Measurements from ENCODE around the gene SLC24A4.
"Not testable (repeated sequence)": the region's sequence is repeated elsewhere in the genome, so short reads cannot be mapped to it uniquely, and the experiment has no call there.

The SLC24A4 gene

DNA sequence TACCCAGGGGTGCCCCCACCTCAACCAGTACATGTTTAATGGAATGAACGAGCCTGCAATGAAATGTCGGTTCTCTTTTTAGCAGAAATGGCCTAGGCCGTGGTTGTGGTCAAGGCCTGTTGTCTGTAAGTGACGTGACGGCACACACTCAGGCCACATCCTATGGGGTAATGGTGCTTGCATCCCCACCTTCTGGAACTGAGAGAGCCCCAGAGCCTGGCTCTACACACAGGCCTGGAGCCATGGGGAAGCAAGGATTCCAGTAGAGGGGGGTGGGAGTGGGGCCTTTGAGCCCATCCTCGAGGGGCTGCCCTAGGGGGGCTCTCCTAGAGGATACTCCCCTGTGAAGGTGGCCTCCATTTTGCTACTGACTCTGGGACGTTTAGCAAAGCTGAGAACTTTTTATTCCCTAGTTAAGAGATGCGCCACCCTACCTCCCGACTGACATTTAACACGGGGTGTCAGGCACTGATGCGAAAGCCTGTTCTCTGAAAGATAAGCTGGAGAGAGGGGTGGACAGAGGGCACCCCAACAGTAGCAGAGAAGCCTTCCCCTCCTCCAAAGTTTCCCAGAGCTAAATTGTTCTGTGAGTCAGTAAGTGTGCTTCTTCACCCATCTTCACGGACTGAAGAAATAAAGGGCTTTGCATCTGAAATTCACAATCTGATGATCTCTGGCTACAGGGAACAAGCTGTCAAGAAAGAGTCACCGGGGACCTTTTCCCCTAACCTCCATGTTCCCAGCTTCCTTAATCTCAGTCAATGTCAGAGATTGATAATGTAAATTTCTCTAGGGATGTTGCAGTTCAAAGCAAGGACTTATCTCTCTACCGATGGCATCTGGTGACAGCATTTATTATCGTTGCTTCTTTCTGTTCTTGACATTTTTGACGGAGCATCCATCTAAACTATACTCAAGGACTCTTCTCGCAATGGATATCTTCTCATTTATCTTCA lies 197.4 kb downstream of the SLC24A4 start:
- DNase-seq (ENCODE audit: low read depth): no peak

DNA sequence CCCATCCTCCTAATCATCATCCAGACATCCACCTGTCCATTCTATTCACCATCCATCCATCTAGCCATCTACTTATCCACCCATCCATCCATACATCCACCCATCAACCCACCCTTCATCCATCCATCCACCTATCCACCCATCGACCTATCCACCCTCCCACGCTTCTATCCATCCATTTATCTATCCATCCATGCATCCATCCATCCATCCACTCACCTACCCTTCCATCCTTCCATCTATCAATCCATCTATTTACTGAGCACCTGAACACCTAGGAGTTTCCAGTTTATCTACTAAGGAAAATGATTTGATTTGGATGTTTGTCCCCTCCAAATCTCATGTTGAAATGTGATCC lies 198.1 kb downstream of the SLC24A4 start:
- no peak for DNase-seq (ENCODE audit: low read depth)

DNA sequence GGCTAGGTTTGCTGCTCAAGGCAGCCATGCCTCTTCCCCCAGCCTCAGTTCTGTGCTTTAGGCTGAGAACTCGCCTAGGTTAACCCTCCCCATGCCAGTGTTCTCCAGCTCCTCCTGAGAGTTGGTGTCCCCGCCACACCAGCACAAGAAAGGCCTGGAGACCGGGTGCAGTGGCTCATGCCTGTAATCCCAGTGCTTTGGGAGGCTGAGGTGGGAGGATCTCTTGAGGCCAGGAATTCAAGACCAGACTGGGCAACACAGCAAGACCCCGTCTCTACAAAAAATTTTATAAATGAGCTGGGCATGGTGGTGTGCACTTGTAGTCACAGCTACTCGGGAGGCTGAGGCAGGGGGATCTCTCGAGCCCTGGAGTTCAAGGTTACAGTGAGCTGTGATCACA lies 200.8 kb downstream of the SLC24A4 start:
- DNase-seq (ENCODE audit: low read depth): no peak

DNA sequence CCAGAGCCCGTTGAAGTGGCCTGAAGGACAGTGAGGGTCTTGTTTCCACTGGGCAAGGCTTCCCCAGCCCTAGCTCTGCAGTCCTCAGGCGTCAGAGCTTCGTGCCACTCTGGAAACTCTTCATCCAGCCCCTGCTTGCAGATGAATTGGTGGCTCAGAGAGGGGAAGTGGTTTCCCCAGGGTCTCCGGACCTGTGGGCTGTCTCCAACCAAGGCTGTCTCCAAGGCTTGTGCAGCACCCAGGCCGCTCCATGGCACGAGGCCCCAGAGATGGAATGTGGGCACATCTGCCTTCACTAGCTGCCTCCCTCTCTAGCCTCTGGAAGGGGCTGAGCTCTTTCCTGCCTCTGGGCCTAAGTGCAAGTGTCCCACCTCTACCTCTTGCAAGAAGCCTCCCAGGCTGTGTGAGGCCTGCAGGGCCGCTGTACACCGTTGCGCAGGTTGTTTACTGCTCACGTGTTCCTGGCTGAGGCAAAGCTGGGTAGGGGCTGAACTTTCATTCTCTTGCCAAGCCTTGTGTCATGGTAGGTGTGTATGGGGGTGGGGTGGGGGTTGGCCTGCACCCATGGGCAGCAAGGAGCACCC lies 201.7 kb downstream of the SLC24A4 start:
- no peak for DNase-seq (ENCODE audit: low read depth)

DNA sequence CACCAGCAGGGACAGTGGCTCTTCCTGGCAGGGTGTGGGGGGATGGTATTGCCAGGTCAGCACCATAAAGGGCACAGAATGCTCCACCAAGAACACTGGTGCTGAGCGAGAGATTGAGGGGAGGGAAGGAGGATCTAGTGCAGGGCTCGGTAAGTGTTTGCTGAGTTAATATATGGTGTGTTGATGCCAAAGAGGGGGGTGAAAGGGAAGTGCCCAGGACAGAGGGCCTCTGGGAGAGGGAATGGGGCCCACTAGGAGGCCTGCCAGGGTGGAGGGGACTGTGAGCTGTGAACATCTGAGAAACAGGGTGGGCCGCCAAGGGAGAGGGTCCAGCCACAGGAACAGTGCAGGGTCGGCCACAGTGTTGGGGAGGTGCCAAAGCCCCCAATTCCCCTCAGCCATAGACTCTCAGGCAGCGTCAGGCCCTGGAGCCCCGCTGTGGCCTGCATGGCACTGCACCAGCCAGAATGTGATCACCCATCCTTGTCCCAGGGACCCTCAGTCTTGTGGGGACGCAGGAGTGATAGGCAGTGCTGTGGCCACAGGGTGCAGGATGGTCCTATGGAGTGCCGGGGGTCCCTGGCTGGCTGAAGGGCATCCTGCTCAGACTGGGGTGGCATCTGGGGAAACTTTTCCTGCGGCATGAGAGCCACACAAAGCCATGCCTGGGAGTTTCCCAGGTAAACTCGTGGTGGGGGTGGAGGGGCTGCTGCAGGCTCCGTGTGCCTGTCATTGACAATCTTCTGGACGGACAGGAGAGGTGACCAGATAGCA lies 202.5 kb downstream of the SLC24A4 start:
- no peak for DNase-seq (ENCODE audit: low read depth)

DNA sequence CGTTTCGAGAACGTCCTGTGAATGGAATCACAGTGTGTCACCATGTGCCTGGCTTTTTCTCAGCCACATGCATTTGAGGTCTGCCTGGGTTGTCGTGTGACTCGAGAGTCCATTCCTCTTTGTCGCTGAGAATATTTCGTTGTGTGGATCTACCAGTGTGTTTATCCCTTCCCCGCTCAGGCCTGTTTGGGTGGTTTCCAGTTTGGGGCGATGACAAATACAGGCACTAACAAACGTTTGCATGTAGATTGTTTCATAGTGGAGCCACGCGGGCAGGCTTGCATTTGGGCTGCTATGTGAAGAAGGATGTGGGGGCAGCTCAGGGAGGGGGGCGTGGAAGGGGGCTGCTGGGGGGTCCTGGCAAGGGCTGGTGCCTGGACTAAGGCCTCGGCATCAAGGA lies 204.8 kb downstream of the SLC24A4 start:
- no peak for DNase-seq (ENCODE audit: low read depth)

DNA sequence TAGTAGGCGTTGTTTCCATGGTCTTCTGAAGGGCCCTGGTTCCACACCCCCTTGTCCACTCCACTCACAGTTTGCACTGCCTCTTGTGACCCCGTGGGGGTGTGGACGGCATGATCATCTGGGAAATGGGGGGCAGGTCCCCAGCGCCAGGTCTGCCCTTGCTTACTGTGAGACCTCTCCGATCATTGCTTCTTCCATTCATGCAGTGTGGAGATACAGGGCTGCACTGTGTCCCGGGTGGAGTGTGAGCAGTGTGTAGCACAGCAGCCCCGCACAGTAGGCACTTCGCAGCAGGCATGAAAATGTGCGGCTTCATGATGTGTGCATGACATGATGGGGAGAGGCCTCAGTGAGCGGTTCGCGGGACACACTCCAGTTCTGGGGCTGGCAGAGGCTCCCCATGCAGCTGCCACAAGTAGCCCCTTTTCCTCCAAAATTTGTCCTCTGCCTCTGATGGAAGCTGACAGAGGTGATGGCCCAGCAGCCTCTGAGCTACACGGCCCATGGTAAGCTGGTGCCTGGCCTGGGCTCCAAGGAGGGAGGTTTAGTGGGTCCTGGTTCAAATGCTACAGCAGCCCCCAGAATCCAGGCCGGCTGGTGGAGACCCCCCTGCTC lies 205.6 kb downstream of the SLC24A4 start:
- DNase-seq (ENCODE audit: low read depth): no peak

DNA sequence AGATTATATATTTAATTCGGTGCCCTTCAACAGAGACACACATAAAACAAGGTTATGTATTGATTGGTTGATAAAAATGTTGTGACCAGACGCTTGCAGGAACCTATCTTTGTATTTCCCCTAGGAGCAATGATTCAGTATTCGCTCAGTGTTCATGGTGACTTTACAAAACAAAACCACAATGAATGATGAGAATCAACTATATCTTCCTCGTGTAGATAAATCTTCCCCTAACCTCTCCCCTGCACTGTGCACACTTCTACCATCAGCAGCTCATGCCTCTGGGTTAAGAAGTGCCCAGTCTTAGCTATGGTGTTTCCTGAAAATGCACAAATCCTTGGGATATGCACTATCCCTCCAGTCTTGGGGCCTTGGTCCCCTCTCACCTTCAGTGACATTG lies 206.9 kb downstream of the SLC24A4 start:
- DNase-seq (ENCODE audit: low read depth): no peak

DNA sequence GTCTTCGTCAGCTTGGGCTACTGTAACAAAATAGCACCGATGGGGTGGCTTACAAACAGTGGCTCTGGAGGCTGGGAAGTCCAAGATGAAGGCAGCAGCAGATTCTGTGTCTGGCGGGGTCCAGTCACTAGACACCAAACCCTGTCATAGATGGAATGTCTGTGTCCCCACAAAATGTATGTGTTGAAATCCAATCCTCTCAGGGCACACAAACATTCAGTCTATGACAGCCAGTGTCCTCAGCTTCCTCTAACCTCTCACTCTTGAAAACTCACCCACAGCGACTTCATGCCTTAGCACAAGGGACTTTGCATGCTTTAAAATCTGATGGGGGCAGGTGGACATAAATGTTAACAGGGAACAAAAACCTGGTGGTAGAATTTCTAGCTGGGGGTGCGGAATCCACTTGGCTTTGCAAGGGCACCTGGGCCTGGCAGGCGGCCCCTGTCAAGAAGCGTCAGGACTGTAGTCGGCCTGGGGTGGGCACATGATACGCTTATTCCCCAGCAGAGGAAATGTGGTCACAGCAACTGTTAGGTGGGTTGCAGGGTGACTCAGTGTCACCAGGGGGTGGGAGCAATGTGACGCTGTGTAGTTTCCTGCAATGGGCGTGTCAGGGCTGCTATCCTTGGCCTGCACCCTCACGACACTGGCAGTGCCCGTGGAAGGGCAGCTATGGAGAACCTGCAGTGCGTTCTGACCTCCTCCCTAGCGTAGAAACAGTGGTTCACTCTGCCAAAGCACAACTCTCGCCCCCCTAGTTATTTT lies 208.3 kb downstream of the SLC24A4 start:
- DNase-seq (ENCODE audit: low read depth): peak; percentile 87

DNA sequence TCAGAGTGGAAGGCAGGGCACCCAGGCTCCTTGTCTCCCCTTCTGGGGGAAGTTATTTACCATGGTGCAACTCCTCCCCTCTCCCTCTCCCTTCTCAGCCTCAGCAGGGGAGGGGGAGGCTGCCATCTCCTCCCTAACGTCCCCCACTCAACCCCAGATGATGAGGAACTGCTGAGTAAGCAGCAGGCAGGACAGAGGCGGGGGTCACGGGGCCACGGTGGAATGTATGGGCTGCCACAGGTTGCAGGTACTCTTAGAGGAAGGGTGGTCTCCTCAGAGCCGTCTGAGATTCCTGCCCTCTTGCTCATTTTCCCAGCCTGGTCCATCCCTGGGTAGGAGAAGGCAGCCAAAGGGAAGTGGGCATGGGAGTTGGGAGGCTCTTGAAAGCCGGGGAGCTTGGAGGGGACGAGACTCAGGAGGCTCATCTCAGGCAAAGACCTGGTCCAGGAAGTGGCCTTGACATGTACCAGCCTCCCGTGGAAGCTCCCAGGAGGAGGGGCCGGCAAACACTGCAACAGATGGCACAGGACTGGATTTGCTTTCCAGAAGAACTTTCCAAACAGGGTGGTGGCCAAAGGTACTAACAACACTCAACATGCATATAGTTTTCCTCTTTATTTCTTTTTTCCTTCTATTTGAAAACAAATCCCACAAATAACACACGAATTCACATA lies 209.7 kb downstream of the SLC24A4 start:
- no peak for DNase-seq (ENCODE audit: low read depth)

DNA sequence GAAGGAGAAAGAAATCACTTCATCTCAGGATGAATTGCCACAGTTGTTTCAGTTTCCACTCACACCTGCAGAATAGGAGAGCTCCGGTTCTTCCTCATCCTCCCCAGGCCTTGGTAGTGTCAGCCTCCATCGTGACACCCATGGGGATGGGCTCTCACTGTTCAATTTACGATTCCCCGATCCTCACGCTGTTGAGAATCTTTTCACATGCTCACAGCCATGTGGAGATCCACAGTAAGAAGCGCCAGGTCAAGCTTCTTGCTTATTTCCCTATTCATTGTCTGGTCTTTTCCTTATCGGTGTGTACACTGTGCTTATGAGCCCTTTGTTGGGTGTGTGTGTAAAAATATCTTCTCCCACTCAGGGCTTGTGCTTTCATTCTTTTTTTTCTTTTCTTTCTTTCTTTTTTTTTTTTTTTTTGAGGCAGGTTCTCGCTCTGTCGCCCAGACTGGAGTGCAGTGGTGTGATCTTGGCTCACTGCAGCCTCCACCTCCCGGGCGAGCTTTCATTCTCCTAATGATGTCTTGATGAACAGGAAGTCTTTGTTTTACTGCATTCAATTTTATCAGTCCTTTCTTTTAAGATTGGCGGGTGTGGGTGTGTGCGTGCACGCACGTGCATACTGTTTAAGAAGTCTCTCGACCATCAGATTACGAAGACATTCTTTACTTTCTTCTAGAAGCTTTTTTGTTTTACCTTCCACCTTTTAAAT lies 212.1 kb downstream of the SLC24A4 start:
- DNase-seq (ENCODE audit: low read depth): no peak

DNA sequence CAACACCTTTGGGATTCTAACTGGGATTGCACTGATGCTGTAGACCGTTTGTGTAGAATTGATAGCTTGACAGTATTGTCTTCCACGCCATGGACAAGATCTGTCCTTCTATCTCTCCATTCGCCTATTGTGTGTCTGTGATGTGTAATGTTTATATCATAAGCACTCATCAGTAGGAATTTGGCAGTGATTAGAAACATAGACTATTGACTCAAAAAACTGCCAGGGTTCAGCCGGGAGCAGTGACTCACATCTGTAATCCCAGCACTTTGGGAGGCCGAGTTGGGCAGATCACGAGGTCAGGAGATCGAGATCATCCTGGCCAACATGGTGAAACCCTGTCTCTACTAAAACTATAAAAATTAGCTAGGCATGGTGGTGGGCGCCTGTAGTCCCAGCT lies 213.3 kb downstream of the SLC24A4 start:
- DNase-seq (ENCODE audit: low read depth): not testable (repeated sequence)

DNA sequence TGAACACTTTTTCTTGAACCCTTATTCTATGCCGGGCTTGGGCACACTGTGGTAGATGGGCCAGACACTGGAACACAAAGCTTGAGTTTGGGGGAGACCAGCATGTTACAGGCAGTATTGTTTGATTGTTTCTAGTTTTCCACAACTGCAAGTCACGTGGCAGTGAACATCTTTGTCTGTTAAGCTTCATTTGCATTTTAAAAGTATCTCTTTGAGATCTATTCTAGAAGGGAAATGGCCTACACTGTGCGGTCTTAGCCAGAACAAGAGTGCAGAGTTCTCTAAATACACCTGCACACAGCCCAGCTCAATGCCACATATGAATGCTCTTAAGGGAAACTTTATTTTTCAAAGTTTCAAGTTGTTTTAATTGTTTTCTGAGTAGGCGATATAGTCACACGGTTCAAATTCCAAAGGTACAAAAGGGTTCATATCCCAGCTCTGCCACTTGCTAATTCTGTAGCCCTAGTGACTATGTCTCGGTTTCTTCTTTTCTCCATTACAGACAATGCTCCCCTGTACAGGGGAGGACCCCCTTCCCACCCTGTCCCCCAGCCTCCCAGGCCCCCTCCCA lies 215.5 kb downstream of the SLC24A4 start:
- DNase-seq (ENCODE audit: low read depth): no peak

DNA sequence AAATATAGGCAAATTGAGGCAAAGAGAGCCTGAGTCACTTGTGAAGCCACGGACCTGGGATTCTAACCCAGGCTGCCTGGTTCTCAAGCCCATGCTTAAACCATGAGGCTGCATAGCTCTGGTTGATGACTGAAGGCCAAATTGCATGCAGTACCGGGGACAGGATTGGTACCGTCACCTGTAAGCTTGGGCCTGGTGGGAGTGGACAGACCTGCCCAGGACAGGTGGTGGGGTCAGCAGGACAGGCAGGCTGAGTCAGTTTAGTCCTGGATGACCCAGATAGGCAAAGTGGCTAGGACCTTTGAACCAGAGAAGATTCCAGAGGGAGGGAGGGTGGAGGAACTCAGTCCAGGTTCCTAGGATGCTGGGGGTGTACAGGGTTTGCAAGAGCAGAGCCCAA lies 216.5 kb downstream of the SLC24A4 start:
- no peak for DNase-seq (ENCODE audit: low read depth)

DNA sequence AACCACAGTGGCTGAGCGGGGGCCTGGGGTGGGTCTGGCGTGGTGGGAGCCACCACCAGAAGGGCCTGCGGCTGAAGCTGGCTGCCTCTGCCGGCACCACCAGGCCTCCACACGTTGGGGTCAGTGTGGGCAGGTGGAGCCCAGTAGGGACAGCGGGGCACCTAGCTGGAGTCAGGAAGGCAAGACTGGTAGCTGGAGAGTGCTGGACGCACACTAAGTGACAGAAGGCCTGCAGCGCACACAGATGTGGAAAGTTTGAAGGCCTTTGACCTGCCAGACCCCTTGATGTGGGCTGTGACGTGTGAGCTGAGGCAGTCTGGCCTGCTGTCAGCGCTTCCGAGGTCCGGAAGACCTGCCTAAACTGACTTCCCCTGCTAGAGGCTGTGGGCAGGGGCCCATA lies 216.9 kb downstream of the SLC24A4 start:
- no peak for DNase-seq (ENCODE audit: low read depth)

DNA sequence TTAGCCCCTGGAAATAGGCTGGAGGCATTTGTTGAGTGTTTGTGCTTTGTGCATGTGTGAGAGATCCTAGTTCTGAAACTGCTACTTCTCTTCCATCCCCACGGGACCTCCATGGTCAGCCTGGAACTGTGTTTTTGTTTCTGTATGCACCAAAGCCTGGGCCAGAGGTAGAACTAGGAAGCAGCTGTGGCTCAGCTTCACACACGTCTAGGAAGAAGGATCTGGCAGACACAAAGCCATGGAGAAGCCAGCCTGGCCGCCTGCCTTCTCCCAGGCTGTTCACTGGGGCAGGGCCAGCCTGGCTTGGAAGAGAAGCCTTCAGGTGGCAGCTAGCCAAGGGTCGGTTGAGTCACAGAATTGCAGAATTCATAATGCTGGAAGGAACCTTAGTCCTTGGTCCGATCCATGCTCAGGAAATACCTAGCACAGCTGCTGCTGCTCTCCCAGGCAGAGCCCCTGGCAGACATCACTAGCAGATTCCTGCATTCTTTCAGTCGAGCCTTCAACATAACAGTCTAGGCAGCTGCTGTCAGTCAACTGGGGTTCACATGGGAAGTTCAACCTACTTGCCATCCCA lies 217.6 kb downstream of the SLC24A4 start:
- no peak for DNase-seq (ENCODE audit: low read depth)

DNA sequence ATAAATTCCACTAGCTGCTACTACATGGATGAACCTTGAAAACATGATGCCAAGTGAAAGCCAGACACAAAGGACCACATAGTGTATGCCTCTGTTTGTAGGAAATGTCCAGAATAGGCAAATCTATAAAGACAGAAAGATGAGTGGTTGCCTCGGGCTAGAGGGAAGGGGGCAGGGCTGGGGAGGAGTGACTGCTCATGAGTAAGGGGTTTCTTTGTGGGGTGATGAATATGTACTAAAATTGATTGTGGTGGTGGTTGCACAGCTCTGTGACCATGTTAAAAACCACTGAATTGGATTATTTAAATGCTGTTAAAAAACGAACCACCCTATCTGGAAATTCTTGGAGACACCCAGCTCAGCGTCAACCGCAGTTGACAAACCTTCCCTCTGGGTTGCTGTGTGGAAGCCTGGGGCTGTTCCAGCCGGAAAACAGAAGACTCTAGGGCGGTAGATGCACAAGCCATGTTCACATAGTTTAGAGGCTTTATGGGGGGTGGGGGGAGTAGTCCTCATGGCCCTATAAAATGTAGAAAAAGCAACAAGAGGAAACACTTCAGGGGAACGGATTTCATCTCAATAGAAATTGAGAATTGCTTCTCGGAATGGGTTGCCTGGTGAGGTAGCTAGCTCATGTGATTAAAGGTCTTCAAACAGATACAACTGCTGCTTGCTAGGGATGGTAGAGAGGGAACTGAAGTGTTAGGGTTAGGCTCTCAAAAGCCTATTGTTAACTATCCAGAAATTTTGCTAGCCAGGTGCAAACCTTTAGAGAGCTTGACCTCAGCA lies 220.0 kb downstream of the SLC24A4 start:
- no peak for DNase-seq (ENCODE audit: low read depth)

DNA sequence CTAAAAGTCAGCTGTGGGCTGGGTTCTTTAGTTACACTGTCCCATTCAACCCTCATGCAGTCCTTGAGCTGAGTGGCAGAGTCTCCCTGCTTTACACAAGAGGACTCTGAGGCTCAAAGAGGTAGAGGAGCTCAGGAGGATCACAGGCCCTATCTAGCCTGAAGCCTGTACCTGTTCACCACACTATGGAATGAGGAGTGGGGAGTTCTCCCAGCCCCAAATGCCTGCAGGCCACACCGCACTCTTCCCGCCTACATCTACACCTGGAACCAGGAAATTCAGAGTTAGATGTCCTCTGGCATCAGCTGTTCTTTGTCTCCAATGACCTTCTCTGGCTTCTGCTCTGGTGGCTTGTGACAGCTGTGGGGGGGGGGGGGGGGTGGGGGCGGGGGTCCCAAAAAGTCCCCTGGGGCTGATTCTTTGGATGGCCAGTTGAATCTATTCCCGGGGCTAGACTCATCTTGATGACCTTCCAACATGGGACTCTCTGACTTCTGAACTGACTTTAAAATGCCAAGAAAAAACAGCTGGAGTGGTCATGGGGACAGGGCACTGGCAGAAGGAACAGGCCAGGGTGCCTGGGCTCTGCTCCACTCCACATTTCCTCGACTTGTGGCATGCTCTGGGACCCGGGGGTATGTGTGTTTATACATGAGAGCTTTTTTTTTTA lies 221.2 kb downstream of the SLC24A4 start:
- DNase-seq (ENCODE audit: low read depth): no peak

Measured in activated gamma-delta T cell treated with anti-CD3 and anti-CD28 coated beads, Interleukin-2, amount 50 U/mL, for 16 hours (primary cell).